IPS-NIHi11 (cell line): Measurements from ENCODE around the gene SF3B2.
"Not testable (repeated sequence)": the region's sequence is repeated elsewhere in the genome, so short reads cannot be mapped to it uniquely, and the experiment has no call there.

Experiments used
- DNase-seq: peaks from one replicate; pipeline ENCODE4 v3.0.0; 2012; ENCODE audit warnings: mixed read lengths, low spot score

Gene SF3B2

DNA sequence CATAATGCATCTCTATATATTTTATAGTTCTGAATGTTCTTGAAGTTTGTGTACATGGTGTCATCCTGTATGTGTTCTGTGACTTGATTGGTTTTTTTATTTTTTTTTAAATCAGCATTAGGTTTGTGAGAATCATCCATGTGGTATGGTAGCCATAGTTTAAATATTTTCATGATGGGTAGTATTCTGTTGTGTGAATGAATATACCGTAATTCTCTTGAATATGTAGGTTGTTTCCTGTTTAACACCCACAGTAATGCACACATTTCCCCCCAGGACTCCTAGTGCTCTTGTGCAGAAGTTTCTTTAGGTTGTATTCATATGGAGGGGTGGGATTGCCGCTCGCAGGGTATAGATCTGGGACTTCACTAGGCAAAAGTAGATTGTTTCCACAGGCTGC lies 19.9 kb downstream of the SF3B2 start:
- no peak for DNase-seq

DNA sequence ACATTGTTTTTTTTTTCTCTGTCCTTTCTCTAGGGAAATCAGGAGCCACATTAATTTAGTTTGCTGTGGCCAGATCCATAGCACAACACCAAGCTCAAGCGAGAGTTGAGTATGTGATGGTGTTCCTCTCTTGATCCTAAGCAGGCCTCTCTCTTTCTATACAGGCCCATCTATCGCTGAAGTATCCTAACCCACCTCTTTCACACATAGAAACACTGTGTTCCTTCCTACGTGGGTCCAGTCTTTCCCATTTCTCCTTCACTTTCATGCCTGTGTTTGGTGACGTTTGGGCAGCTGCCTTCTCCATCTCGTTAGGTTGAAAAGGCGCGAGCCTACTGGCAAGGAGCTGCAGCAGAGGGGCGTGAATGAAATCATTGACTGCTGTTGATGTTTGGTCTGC lies 20.4 kb downstream of the SF3B2 start:
- DNase-seq = no peak

DNA sequence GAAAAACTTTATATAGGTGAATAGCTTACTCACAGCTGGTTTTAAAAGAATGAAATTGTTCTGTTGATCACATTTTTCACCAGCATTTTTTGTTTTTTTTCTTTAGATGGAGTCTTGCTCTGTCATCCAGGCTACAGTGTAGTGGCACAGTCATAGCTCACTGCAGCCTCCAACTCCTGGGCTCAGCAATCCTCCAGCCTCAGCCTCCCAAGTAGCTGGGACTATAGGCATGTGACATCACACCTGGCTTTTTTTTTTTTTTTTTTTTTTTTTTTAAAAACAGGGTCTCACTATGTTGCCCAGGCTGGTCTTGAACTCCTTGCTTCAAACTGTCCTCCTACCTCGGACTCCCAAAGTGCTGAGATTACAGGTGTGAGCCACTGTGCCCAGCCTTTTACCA lies 21.5 kb downstream of the SF3B2 start:
- no peak for DNase-seq

DNA sequence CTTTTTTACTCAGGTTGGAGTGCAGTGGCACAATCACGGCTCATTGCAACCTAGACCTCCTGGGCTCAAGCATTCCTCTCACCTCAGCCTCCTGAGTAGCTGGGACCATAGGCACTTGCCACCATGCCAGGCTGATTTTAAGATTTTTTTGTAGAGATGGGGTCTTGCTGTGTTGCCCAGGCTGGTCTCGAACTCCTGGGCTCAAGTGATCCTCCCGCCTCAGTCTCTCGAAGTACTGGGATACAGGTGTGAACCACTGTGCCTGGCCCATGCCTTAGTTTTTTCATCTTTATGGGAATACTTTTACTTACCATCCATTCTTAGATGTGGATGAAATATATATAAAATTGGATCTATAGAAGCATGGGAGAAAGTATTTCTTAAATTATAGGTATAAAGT lies 23.1 kb downstream of the SF3B2 start:
- DNase-seq = no peak

DNA sequence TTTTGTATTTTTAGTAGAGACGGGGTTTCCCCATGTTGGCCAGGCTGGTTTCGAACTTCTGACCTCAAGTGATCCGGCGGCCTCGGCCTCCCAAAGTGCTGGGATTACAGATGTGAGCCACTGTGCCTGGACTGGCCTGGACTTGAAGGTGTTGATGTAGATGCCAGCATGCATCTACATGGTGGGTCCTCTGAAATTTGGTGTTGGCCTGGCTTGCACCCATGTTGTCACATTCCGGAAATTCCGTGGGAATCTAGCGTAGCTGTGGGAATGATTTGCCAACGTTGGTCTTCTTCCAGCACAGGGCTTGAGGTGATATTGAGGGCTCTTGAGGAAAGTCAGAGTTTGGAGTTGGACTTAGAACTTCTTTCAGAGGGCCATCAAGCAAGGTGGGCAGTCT lies 24.4 kb downstream of the SF3B2 start:
- DNase-seq = no peak

DNA sequence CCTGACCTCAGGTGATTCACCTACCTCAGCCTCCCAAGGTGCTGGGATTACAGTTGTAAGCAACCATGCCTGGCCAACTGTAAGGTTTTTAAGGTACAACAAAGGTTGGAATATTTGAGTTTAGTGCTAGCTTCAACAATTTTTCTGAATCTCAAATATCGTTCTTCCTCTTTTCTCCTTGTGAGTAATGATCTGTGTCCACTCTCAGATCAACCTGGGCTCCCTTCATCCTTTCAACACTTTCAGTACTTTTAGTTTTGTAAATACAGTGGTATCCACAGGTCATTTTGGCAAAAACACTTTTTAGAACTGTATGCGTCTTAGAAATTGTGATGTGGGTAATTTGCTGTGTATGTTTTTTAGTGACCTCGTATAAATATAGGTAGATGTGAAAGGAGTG lies 25.8 kb downstream of the SF3B2 start:
- DNase-seq = no peak

DNA sequence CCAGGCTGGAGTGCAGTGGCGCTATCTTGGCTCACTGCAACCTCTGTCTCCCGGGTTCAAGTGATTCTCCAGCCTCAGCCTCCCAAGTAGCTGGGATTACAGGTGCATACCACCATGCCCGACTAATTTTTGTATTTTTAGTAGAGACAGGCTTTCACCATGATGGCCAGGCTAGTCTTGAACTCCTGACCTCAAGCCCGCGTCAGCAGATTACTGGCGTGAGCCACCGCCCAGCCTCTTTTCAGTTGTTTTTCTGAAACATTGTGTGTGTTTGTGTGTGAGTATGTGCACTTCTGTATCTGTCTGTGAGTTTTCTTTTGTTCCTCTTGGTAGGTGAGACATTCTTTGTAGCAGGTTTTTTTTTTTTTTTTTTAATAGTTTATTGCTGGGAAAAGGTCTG lies 26.8 kb downstream of the SF3B2 start:
- DNase-seq = not testable (repeated sequence)

DNA sequence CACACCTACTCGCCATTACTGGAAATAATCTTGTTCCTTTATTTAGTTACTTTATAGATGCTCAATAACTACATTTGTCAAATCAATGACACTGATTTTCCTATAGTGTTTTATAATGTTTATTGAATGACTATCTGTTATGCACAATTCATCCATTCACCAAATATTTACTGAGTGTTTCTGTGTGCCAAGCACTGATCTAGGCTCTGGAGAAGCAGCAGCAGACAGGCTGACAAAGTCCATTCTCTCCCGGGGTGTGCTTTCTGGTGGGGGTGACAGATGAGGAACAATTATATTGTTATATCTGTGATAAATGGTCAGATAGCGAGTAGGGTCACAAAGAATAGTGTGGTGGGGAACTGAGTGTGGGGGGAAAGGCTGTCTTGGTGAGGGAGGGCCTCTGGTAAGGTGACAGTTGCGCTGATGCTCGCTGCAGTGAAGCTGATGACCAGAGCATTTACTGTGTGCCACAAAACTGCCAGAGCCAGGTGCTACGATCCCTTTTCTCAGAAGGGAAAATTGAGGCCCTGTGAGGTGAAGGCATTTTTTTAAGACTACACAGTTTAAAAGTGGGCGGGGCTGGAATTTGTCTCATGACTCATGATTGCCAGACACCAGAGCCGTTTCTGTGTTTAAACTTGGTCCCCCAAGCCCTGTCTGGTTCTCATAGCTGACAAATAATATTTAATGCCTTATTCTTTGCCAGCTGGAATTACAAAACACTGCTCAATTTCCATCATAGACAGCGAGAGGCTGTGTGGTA lies 28.1 kb downstream of the SF3B2 start:
- no peak for DNase-seq

DNA sequence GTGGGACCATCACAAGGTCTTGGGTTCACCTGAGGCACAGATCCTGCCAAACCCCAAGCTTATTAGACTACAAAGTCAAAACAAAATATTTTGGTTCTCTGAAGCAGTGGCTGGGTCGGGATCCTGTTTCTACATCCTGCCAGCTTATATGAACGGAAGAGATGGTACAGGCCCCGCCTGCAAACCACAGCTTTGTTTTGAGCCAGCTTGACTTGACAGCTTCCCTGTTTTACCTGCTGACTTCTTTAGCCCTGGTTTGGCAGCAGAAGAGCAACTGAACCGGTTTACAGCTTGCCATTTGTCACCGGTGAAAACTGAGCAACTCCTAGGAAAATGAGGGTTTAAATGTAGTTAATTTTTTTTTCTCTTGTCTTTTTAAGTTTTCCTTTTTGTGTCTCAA lies 29.3 kb downstream of the SF3B2 start:
- peak; percentile 18 for DNase-seq

DNA sequence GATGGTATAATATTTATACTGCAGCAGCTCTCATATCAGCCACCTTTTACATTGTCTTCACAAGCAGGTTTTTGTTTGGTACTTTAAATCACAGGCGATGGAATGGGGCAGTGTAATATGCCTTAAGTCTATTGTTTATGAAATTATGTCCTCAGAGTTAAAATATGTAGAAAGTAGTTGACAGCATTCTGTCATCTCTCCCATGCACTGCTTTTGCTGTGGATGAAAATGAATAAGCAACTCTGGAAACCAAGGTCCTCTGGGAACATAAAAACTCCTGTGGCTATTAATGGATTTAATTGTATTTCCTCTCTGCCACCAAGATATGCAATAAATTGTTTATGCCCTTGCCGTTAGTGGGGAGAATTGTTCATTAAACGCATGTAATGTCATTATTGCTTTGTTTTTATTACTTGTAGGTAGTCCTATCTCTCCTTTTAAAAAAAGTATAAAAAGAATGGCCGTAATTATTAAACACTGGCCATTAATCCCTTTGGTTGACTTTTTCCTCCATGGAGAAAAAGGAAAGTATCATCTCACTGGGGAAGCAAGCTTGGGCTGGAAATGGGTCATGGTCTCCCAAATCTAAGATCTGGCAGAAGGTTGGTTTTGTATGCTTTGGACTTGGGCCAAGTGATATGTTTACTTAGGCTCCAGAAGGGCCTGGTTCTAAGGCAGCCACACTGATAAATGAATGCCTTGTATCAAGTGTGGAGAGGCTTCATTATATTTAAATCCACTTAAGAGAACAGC lies 31.0 kb downstream of the SF3B2 start:
- no peak for DNase-seq

DNA sequence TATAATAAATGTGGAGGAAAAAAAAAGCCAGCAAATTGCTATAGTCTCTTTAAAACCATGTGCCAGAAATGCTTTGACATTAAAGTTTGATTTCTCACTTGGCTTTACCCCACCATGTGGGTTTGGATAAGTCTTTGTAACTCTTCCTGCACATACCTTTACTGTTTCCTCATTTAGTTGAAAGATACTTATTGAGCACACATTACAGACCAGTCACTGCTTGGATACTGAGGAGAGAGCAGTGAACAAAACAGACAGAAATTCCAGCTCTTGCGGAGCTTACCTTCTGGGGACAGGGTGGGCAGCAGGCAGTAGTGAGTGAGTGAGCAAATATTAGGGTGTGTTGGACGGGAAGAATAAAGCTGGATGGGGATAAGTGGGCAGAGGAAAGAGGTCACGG lies 31.6 kb downstream of the SF3B2 start:
- no peak for DNase-seq

DNA sequence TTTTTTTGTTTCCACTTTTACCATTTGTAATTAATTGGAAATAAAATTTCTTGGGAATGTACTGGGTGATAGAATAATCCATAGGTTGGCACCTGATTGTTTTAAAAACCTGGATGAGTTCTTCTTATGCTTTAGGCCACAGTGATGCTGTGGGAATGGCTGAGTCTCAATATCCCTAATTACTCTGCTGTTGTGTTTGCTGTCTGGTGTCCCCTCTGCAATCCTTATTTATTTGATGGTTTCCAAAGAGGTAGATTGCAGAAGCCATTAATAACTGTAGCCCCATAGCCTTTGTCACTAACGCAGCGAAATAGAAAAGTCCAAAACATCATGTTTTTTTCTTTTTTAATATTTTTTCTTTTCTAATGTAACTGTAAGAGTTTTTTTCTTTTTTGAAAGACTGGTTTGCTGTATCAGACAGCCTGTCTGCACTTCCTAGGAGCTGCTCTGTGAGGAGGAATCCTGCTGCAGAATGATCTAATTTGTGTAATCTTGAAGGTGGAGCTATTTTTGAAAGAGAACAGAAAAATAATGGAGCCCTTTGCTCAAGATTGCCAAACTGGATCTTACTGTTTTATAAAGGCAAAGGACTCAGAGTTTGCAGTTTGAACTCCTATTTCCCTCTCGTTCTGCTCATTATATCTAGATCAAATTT lies 32.8 kb downstream of the SF3B2 start:
- DNase-seq = no peak

DNA sequence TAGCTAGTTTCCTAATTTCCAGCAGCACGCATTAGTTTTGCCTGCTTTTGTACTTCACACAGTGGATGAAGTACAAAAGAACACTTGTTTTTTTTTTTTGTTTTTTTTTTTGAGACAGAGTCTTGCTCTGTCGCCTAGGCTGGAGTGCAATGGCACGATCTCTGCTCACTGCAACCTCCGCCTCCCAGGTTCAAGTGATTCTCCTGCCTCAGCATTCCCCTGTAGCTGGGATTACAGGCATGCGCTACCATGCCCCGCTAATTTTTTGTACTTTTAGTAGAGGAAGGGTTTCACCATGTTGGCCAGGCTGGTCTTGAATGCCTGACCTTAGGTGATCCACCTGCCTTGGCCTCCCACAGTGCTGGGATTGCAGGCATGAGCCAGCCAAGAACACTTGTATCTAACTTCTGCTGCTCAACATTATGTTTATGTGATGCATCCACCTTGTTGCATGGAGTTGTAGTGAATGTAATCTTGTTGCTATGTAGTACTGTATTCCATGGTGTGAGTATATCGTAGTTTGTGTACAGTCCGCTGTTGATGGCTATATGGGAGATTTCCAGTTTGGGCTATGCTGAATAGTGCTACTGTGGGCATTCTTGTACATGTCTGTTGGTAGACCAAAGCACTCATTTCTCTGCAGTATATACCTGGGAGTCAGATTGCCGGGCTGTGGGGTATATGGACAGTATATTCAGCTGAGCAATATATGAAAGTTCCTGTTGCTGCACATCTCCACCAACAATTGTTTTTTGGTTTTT lies 35.2 kb downstream of the SF3B2 start:
- DNase-seq = no peak

DNA sequence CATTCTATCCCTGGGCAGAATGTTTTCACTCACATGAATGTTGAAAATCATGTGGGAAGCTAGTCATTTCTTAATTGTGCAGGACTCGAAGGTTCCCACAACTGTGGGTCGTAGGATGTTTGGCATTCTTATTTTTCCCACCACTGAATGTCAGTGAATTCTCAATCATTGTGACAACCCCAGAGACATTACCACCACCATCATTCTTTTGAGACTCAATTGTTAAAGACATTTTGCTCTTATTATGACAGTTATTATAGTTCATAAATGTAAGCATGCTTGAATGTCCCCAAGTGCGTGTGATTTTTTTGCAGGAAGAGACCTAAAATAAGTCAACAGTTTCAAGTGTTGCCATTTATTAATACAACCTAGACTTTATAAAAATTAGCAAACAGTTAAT lies 36.9 kb downstream of the SF3B2 start:
- no peak for DNase-seq

DNA sequence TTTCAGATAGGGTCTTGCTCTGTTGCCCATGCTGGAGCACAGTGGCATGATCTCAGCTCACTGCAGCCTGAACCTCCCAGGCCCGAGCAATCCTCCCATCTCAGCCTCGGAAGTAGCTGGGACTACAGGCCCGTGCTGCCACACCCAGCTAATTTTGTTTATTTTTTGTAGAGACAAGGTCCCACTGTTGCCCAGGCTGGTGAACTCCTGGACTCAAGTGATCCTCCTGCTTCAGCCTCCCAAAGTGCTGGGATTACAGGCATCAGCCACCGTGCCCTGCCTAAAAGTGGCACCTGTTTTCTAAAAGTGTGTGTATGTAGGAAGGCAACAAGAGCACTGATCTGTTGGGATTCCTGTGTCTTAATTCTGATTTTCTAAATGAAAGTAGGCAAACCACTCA lies 38.1 kb downstream of the SF3B2 start:
- no peak for DNase-seq

DNA sequence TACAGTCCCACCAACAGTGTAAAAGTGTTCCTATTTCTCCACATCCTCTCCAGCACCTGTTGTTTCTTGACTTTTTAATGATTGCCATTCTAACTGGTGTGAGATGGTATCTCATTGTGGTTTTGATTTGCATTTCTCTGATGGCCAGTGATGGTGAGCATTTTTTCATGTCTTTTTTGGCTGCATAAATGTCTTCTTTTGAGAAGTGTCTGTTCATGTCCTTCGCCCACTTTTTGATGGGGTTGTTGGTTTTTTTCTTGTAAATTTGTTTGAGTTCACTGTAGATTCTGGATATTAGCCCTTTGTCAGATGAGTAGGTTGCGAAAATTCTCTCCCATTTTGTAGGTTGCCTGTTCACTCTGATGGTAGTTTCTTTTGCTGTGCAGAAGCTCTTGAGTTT lies 40.0 kb downstream of the SF3B2 start:
- DNase-seq = not testable (repeated sequence)

DNA sequence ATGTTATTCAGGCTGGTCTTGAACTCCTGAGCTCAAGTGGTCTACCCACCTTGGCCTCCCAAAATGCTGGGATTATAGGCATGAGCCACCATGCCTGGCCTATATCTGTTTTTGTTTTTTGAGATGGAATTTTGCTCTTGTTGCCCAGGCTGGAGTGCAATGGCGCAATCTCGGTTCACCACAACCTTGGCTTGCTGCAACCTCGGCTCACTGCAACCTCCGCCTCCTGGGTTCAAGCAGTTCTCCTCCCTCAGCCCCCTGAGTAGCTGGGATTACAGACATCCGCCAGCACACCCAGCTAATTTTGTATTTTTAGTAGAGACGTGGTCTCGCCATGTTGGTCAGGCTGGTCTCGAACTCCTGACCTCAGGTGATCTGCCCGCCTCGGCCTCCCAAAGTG lies 47.6 kb downstream of the SF3B2 start:
- not testable (repeated sequence) for DNase-seq

DNA sequence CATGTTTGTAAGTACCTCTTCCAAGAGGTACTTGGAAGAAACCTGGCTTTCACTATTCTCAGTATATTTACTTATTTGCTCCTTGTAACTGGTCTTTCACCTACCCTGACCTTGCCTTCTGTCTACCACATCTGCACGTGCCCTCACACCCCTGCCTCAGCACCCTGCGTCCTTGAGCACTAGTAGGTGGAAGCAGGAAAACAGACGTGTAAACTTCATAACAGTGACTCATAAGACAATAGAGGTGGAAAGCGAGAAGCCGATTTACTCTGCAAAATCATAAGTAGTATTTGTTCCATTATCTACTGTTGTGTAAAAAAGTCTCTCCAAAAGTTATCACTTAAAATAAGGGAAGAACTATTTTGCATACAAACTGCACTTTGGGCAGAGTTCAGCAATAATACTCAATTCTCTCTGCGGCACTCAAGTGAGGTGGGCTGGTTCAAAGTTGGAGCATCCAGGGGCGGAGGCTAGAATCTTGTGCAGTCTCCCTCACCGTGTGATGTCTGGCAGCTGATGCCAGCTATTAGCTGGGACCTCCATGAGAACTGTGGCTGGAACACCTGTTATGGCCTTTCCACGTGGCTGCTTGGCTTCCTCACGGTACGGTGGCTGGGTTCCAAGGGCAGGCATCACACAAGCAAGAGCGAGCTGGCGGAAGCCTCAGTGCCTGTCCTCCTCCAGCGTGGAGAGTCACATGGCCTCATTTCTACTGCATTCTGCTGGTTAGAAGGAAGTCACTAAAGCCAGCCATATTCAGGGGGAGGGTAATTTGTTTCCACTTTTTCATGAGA lies 48.3 kb downstream of the SF3B2 start:
- no peak for DNase-seq

DNA sequence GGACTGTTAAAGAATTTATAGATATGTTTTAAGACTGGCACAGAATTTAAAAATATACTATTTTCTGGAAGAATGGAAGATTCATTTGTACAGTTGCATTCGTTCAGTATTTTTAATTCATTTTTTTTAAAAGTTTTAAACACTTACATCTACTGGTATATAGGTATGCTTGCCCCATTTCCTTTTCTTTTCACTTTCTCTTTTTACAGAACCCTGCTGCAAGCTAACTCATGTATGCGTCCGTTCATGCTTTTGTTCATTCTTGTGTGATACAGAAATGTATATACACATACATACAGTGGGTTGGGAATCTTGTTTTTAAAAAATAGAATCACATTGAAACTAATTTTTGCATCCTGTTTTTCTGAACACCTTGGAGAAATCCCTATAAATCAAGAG lies 48.9 kb downstream of the SF3B2 start:
- no peak for DNase-seq

DNA sequence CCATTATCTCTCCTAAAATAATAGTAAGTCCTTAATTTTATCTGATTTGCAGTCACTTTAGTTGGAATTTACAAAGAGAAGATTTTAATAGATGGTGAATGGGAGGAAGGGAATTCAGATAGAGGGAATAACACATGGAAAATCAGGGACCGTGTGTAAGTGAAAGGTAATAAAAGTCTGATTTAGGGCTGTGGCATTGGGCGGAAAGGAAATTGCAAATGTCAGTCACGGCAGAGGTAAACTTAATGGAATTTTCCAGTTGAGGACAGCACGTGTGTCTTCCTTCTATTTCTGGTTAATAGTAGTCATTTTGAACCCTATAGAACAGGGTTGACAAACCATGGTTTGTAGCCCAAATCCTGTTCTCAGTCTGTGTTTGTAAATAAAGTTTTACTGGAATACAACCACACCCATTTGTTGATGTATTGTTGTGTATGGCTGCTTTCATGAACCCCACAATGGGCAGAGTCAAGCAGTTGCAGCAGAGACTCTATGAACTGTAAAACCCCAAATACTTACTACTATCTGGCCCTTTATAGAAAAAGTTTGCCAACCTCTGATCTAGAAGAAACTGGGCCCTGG lies 52.0 kb downstream of the SF3B2 start:
- DNase-seq = no peak
